Ishikawa (cell line): ENCODE data around the gene RBM39.

Experiments
- CEBPB ChIP-seq: IDR thresholded peaks from 2 replicates; pipeline ENCODE4 v1.6.1; 2012
- CREB1 ChIP-seq: IDR thresholded peaks from 2 replicates; pipeline ENCODE4 v1.6.1; 2012; ENCODE audit warnings: low read depth
- EGR1 ChIP-seq: IDR thresholded peaks from 2 replicates; pipeline ENCODE4 v1.6.1; 2012
- EP300 ChIP-seq: IDR thresholded peaks from 2 replicates; pipeline ENCODE4 v1.6.1; 2012; ENCODE audit warnings: borderline replicate concordance
- FOXM1 ChIP-seq: IDR thresholded peaks from 2 replicates; pipeline ENCODE4 v1.6.1; 2012; ENCODE audit warnings: low read depth, borderline replicate concordance
- MAX ChIP-seq: IDR thresholded peaks from 2 replicates; pipeline ENCODE4 v1.6.1; 2012
- NFIC ChIP-seq: IDR thresholded peaks from 2 replicates; pipeline ENCODE4 v1.6.1; 2012
- RAD21 ChIP-seq: IDR thresholded peaks from 2 replicates; pipeline ENCODE4 v1.6.1; 2012; ENCODE audit warnings: low read depth
- REST ChIP-seq: IDR thresholded peaks from 2 replicates; pipeline ENCODE4 v1.6.1; 2012; ENCODE audit warnings: low read depth, mild to moderate bottlenecking
- TAF1 ChIP-seq: IDR thresholded peaks from 2 replicates; pipeline ENCODE4 v1.6.1; 2012; ENCODE audit warnings: low read depth, mild to moderate bottlenecking
- TCF12 ChIP-seq: IDR thresholded peaks from 2 replicates; pipeline ENCODE4 v1.6.1; 2012; ENCODE audit warnings: low read depth
- TEAD4 ChIP-seq: IDR thresholded peaks from 2 replicates; pipeline ENCODE4 v1.6.1; 2012
- USF1 ChIP-seq: IDR thresholded peaks from 2 replicates; pipeline ENCODE4 v1.6.1; 2012
- YY1 ChIP-seq: IDR thresholded peaks from 2 replicates; pipeline ENCODE4 v1.6.1; 2012; ENCODE audit warnings: low read depth
- ZBTB7A ChIP-seq: IDR thresholded peaks from 2 replicates; pipeline ENCODE4 v1.6.1; 2012; ENCODE audit warnings: low read depth

The RBM39 gene

GRCh38 chr20:35664466-35665206 lies 77.4 kb downstream of the RBM39 start, which contains the start of the genes CPNE1 and RBM12:
CPNE1 (minus strand) TSS chr20:35664900; CDS start chr20:35632923, 31,977 bp downstream.
RBM12 (minus strand) TSS chr20:35664900; CDS start chr20:35655322, 9,578 bp downstream.
- TF ChIP-seq EGR1 (0 out of 2 replicates have a peak, but pooled peaks have one; percentile 25), MAX (peak; percentile 92), TEAD4 (peak; percentile 81), RAD21 (no peak), NFIC (no peak), ZBTB7A (peak; percentile 64; the same call in 1 of the 2 replicates), CREB1 (peak; percentile 74; the same call in 1 of the 2 replicates), TCF12 (0 out of 2 replicates have a peak, but pooled peaks have one; percentile 41), TAF1 (peak; percentile 93), USF1 (no peak), EP300 (peak; percentile 29; the same call in 1 of the 2 replicates), CEBPB (no peak), YY1 (peak; percentile 97), FOXM1 (no peak)

- no peak for TF ChIP-seq TCF12
- TF ChIP-seq YY1, result no peak
- 0 out of 2 replicates have a peak, but pooled peaks have one; percentile 44 for TF ChIP-seq MAX
- TF ChIP-seq ZBTB7A, result no peak
- TF ChIP-seq EP300, result no peak
These were observed 78.3 kb downstream of the RBM39 start for GRCh38 chr20:35663516-35664465.

GRCh38 chr20:35662551-35662950 lies 79.5 kb downstream of the RBM39 start:
- no peak for TF ChIP-seq USF1
- no peak for TF ChIP-seq CREB1

- TF ChIP-seq EP300 (no peak), EGR1 (no peak), TCF12 (no peak), ZBTB7A (no peak), MAX (no peak), REST (no peak), FOXM1 (no peak), YY1 (no peak), NFIC (no peak), RAD21 (no peak), USF1 (no peak), TAF1 (no peak), CEBPB (no peak)
These were observed 80.2 kb downstream of the RBM39 start for GRCh38 chr20:35661908-35662307.

- TF ChIP-seq USF1, result no peak
- TF ChIP-seq EGR1, result no peak
- no peak for TF ChIP-seq ZBTB7A
- TF ChIP-seq CEBPB, result no peak
- TF ChIP-seq NFIC, result no peak
- no peak for TF ChIP-seq MAX
- no peak for TF ChIP-seq YY1
- TF ChIP-seq RAD21, result no peak
- TF ChIP-seq TAF1, result no peak
These were observed 81.0 kb downstream of the RBM39 start for GRCh38 chr20:35661053-35661452.
